Muscle of arm (tissue), 12 donors: ENCODE data around the gene ZC3H7B. TPM values are rescaled to one million over a fixed set of nuclear protein-coding genes. Genes with fewer than 3 reads are reported as not detected.

ENCODE experiments used
- DNase-seq: peaks from one replicate; pipeline ENCODE4 v3.0.0-alpha.2; 2013
- polyA plus RNA-seq, 12 donors: library from polyadenylated mRNA; unstranded; fragments of 120-200 nt; gene quantifications; one replicate each; pipeline ENCODE4 v1.2.1, GENCODE V29; 2013; ENCODE audit not compliant: insufficient read length in 12 of 12

ZC3H7B gene
- polyA plus RNA-seq, 12 donors, result 32.3 to 57.9 (median 37.8) TPM; not detected in 1

DNA sequence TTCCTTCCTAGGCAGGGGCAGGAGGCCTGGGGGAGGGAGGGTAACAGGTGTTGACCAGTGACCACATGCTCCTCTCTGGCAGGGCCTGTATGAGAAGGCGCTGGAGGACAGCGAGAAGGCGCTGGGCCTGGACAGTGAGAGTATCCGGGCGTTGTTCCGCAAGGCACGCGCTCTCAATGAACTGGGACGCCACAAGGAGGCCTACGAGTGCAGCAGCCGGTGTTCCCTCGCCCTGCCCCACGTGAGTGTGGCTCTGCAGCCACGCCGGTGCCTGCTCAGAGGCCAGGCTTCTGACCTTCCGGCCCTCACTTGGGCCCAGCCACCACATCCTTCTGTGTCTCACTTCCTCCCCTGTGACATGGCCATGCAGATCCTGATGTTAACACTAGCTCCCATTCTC lies 25.8 kb downstream of the ZC3H7B start:
- no peak for DNase-seq

DNA sequence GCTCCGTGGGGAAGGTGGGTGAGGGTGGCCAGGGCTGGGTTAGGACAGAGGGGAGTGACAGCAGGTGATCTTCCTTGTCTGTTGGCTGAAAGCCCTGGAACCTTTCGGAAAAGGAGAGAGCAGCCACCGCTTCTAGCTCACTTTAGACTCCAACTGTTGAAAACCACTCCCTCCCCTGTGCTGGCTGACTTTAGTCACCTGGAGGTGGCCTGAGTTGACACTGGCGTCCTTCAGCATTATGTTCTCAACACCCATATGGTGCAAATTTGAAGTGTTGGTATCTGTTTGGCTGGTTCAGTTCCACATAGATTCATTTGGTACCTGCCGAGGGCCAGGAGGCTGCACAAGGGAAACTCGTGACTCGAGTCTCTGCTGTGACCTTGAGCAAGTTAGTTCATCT lies 28.8 kb downstream of the ZC3H7B start:
- DNase-seq, result no peak

DNA sequence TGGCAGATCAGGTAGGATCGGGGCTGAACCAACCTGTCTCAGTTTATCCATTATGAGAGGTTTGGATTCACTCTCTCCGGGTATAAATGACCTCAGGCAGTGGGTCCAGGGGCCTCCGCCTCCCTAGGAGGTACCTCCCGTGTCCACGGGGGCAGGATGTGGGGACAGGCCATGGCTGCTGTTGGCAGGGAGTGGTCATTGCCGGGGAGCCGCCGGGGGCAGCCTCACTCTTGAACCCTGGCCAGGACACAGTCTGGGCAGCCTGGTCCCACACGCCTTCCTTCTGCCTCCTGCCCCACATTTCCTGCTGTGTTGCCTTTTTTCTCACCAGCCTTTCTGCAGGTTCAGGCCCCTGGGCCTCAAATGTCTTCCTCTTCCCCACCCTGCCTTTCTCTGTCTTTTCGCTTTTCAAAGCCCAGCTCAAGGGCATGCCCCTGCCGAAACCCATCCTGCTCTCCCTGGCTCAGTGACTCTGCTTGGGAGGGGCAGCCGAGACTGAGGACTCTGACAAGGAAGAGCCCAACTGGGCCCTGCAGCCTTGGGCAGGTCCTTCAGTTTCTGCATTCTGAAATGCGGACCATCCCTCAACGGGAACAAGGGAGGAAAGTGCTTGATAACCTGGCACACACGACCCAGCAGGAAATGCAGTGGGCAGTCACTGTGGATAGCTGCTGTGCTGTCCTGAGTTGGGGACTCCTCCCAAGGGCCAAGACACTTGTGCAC lies 31.1 kb downstream of the ZC3H7B start:
- no peak for DNase-seq

DNA sequence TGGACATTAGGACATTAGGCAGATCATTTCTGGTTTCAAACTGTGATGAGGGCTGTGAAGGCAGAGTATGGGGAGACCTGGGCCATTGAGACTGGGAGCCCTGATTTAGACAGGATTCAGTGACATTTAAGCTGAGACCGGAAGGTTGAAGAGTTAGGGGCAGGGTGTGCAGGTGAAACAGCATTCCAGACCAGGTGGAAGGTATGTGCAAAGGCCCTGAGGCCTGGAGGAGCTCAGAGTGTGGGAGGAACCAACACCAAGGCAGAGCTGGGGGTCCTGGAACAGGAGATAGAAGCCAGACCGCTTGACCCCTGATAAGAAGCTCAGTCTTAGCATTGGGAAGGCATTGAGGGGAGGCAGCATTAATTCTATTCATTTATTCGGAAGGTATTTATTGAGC lies 32.5 kb downstream of the ZC3H7B start:
- DNase-seq, result no peak

DNA sequence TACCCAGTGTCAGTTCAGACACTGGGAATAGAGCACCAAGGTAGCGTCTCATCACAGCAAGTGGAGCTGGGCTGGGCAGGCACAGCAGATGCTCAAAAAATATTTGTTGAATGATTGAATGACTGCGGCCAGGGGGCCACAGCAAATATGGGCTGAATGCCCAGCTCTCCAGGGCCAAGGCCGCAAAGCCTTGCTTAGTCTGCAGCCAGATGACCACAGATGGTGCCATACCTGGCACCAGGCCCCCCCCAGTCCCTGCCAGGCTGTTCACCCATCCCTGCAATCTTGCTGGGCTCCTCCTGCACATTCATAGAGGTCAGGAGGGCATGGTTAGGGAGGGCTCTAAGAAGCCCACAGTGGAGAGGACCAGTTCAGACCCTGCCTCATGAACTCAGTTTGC lies 32.9 kb downstream of the ZC3H7B start:
- no peak for DNase-seq

DNA sequence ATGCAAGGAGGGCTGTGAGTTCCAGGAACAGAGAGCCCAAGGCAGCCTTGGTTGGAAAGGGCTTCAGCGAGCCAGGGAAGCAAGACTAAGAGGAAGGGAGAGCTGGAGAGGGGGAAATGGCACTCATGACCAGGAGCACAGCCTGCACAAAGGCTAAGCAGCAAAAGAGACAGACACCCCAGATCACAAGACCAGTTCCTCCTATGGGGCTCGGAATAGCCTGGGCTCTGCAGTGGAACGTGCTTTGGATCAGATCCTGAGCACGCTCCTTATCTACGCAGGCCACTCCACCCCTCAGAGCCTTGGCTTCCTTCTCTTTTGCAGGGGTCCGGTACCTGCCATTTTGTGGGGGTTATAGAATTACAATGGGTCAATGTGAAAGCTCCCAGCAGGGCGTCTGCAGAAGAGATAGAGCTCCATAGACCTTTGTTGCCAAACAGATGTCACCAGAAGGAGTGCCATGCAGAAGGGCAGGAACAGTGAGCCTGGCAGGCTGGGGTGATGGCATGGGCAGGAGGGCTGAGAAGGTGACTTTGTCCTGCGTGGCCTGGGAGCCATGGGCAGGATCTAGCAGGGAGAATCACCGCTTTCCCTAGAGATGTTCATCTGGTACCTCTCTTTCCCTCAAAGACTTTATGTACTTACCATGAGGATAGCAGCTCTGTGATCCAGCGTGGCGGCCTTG lies 33.8 kb downstream of the ZC3H7B start:
- DNase-seq, result no peak

DNA sequence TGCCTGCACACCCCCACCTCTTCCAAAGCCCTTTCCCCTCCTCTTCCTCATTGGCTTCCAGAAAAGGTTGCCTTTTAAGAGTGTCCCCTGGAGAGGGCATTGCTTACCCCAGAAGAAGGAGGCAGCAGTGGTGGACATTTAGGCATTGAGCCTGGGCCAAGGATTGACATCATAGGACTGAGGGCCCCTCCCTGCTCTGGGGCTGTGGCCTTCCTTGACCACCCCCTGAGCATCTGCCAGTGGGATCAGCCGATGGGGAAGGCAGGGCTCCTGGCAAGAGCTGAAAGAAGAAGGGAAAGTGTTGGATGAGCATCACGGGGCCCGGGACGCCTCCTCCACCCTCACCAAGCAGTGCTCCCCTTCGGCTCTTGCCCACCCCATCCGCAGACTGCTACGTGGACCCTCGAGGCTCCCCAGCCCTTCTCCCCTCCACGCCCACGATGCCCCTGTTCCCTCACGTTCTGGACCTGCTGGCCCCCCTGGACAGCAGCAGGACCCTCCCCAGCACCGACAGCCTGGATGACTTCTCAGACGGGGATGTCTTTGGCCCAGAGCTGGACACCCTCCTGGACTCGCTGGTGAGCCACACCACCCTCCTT lies 37.4 kb downstream of the ZC3H7B start:
- no peak for DNase-seq

DNA sequence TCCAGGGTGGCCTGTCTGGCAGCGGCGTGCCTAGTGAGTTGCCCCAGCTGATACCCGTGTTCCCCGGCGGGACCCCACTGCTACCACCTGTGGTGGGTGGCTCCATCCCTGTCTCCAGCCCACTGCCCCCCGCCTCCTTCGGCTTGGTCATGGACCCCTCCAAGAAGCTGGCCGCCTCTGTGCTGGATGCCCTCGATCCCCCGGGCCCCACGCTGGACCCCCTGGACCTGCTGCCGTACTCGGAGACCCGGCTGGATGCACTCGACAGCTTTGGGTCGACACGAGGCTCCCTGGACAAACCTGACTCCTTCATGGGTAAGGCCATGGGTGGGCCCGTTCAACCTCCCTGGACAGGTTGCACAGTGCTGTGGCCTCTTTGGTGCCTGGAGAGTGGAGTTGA lies 38.5 kb downstream of the ZC3H7B start:
- DNase-seq, result no peak

DNA sequence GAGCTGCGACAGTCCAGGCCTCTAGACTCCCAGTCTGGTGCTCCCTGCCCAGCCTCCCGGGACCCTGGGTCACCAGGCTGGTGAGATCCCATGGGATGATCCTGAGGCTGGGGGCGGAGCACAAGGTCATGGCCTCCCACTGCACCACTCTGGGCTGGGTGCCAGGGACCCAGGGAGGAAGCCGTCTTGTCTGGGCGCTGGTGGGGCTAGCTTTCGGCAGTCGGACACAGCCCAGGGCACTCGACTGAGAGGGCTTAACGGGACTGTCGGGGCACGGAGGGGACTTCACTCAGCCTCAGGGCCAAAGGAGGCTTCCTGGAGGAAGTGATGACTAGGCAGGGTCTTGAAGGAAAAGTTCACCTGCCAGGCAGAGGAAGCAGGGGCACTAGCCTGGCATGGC lies 39.0 kb downstream of the ZC3H7B start:
- no peak for DNase-seq

DNA sequence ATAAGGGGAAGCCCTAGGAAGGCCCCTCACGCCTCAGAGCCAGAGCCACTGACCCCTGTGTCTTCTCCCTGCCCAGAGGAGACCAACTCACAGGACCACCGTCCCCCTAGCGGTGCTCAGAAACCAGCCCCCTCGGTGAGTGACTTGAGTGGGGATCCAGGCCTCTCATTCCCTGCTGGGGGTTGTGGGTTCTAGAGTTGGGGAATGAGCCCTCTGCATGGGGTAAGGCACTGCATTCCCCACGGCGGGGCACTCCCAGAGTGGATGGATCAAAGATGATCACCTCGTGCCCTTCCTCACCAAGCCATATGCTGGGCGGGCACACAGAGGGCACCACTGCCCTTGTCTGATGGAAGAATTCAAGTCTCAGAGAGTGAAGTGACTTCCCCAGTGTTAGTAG lies 39.7 kb downstream of the ZC3H7B start:
- DNase-seq, result no peak

DNA sequence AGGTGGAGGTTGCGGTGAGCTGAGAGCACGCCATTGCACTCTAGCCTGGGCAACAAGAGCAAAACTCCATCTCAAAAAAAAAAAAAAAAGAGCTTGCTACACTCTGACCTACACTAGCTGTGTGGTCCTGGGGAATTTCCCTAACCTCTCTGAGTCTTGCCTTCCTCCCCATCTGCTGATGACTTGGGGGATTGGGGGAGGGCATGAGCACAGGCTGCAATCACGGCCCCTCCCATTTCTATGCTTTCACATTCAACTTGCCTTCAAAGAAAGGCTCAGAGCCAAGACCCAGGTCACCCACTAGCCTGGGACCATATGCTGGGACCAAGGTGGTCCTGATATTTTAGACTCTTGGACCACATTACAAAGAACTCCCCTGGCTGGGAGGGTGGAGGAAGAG lies 40.7 kb downstream of the ZC3H7B start:
- no peak for DNase-seq

DNA sequence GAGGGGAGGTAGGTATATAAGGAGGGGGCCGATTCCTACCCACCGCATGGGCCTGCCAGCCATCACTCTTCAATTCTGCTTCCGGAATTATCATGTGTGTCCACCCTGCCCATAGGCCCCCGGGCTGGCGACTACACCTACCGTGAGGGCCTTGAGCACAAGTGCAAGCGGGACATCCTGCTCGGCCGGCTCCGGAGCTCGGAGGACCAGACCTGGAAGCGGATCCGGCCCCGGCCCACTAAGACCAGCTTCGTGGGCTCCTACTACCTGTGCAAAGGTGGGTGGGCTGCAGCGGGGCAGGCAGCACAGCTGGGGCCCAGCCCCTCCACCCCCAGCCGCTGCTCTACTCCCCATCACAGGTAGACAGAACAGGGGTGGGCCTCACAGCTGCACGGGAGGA lies 42.0 kb downstream of the ZC3H7B start:
- DNase-seq, result no peak

DNA sequence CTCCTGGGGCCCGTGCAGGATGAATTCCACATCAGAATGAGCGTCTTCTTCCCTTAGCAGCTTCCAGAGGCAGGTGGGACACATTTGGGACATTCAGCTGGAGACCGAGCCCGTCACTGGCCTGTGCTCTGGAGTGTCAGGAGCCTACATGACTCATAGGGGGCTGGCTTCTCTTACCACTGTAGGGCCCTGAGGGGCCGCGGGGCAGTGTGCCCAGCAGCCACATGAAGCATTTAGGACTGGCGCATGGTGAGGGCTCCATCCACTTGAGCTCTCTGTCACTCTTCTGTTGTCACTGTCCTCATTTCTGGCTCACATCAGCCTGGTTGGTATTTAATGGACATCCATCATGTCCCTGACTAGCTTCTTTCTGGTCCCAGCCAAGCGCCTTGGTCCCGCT lies 42.4 kb downstream of the ZC3H7B start:
- no peak for DNase-seq

DNA sequence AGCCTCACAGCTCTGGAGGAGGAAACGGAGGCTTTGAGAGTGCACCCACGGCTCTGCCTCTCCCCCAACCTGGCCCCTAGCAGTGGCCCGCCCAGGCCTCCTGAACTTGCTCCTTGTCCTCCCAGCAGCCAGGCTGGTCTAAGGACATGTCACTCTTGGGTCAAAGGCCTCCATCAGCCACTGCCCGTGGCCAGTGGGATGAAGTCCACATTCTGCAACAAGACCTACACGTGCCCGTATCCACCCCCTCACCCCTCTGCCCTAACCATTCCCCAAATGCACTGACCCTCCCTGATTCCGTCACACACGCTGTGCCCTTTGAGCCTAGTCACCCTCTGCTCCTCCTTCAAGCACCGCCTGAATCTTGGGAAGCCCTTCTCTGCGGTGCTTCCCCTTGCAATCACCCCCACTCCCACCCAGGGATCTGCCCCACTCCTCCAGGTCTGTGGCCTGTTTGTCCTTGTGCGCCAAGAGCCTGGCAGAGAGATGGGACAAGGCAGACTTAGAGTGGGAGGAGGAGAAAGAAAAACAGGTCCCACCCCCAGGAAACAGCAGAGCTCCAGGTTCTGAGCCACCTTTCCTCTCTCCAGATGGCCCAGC lies 43.0 kb downstream of the ZC3H7B start:
- DNase-seq, result no peak

DNA sequence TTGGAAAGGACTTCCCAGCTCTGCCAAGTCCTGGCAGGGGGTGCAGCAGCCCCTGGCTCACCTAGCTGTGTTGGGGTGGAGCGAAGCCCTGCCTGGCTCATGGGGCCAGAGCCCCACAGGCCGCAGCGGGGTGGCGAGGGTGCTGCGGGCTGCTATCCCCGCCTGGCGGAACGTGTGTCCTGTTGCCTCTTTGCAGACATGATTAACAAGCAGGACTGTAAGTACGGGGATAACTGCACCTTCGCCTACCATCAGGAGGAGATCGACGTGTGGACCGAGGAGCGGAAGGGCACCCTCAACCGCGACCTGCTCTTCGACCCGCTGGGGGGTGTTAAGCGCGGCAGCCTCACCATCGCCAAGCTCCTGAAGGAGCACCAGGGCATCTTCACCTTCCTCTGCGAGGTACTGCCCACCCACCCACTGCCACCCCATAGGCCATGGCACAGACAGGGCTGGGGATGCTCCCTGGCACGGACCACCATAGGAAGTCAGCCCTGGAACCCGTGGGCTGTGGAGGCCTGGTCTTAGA lies 44.5 kb downstream of the ZC3H7B start:
- no peak for DNase-seq

DNA sequence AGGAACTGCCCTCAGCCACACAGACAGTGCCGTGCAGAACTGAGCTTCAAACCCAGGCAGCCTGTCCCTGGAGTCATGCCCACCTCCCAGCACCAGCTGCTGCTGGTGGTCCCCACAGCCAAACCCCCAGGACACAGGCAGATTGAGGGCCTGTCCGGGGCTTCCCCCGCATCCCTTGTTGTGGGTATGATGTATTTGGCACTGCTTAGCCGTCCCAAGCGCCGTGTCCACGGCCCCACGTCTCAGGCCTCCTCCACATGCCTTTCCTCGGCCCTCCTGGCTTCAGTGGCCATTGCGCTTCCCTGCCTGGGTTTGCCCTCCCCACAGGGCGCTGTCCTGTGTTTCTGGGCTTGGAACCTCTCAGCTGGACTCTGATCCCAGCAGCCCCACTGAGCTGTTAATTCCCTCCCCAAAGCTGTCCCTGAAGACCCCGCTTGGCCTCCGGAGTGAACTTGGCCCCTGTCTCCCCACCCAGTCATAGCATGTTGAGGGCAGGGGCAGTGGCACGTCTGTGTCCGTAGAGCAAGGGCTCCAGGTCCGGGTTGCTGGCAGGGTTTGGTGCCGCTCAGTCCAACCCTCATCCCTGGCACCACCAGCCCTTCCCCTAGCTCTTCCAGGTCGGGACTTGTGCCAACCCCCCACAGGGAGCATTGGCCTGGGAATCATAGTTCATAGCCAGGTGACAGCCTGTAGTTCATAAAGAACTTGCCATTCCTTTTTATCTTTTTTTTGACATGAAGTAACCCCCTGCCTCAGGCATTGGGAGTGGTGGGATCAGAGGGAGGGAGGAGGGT lies 45.9 kb downstream of the ZC3H7B start:
- DNase-seq, result no peak

DNA sequence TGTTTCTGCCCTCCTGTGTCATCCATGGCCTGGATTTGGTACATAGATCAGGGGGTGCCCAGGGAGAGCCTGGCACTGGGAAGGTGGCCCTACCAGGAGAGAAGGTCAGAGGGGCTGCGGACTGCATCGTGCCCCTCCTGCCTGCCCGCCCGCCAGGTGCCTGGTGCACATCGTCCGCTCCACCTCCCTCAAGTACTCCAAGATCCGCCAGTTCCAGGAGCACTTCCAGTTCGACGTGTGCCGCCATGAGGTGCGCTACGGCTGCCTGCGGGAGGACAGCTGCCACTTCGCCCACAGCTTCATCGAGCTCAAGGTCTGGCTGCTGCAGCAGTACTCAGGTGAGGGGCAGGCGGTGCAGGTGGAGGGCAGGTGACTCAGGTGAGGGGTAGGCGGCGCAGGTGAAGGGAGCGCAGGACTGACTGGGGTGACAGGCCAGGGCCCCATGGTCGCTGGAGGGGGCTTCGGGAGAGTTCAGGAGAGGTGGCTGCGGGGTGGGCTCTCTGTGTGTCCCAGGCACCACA lies 47.7 kb downstream of the ZC3H7B start:
- no peak for DNase-seq

DNA sequence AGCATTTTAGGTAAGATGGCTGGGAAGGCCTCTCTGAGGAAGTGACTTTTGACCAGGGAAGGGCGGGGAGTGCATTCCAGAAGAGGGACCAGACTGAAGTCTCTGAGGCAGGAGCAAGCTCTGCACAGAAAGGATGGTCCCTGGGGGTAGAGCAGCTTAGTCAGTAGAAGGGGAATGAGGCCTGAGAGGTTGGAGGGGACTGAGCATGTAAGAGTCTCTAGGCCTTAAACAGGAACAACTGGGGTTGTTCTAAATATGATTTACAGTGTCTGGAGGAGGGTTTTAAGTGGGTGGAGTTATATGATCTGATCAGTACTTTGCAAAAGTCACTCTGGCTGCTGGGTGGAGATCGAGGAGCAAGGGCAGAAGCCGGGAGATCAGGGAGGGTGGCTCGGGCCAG lies 48.8 kb downstream of the ZC3H7B start:
- DNase-seq, result no peak

DNA sequence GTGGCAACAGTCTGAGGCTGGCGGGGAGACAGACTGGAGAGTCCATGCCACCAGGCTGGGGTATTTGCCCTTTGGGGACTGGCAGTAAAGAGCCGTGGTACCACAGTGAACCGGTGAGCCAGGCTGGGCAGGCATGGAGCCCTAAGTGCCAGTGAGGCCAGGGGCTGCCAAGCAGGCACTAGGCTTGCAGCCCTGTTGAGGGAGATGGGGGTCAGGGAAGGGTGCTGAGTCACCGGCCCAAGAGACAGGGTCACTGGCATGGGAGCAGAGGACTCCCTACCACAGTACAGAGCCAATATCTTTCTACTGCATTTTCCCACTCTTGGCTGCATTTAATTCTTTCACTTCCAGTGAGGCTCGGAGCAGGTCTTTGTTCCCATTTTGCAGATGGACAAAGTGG lies 49.7 kb downstream of the ZC3H7B start:
- no peak for DNase-seq

DNA sequence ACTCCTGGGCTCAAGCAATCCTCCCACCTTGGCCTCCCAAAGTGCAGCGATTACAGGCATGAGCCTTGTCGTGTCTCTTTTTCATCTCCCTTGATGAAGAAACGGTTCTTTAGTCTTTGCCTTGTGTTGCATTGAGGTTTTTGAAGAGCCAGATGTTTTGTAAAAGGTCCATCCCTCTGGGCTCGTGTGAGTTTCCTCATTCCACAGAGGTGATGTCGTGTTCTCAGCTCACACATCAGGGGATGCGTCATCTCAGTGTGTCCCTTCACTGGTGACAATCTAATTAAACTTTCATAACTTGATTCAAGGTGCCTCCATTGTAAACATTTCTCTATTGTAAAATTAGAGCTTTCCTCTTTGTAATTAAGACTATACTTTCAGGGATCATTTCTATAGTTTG lies 50.7 kb downstream of the ZC3H7B start:
- no peak for DNase-seq

DNA sequence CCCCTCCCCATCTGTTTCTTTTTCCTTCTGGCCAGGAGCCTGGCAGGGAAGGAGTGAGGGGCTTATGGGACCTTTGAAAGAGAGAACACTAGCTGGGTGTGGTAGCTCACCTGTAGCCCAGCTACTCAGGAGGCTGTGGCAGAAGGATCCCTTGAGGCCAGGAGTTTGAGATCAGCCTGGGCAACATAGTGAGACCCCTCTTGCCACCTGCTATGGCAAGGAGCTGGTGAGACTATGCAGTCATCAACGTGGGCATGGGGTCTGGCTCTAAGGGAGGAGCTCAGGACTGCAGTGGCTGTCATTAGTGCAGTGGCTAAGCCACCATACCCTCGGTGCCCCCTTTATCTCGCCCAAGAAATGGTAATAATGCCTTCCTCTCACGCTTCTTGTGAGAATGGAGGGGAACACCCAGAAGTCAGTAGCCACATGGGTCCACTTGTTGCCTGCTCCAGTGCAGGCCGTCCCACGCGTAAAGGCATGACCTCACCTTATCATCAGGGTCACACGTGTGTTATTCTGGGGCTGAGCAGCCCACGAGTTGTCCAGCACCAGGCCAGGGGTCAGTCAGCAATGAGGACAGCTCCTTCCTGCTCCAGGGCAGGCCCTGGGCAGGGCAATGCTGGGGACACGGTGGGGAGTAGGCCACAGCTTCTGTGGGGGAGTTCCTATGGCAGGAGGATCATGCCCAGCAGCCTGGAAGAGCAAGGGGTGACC lies 52.7 kb downstream of the ZC3H7B start:
- DNase-seq, result no peak
